T47D (cell line): ENCODE data around the gene HOXB7.

Experiments used
- DNase-seq, 2 experiments: peaks; one replicate each; pipeline versions ENCODE4 v3.0.0 to v3.0.0-alpha.2; 2011 to 2012; ENCODE audit warnings: low read depth in 1 of 2, low spot score in 1 of 2
- JUND ChIP-seq: IDR thresholded peaks from 2 replicates; pipeline ENCODE4 v1.6.1; 2012; ENCODE audit warnings: low read depth
- in situ Hi-C: cut with HindIII; loops from 2 replicates; pipeline ENCODE4 v1.10.0; 2016; ENCODE audit warnings: low sequenced_read_pairs, low pct_unique_long_range_greater_than_20kb

The HOXB7 gene

DNA sequence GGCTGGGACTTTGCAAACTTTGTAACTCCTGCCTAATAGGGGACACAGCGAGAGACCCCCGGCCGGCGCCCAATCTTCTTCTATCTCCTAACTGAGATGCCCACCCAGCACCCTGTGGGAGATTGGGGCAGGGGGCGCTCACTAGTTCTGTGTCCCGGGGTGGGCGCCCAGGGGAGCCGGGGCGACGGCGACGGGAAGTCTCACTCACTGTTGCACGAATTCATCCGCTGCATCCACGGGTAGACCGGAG lies 13.4 kb downstream of the HOXB7 start:
- DNase-seq = no peak
- no peak for TF ChIP-seq JUND
- in situ Hi-C loops = no loop called here

DNA sequence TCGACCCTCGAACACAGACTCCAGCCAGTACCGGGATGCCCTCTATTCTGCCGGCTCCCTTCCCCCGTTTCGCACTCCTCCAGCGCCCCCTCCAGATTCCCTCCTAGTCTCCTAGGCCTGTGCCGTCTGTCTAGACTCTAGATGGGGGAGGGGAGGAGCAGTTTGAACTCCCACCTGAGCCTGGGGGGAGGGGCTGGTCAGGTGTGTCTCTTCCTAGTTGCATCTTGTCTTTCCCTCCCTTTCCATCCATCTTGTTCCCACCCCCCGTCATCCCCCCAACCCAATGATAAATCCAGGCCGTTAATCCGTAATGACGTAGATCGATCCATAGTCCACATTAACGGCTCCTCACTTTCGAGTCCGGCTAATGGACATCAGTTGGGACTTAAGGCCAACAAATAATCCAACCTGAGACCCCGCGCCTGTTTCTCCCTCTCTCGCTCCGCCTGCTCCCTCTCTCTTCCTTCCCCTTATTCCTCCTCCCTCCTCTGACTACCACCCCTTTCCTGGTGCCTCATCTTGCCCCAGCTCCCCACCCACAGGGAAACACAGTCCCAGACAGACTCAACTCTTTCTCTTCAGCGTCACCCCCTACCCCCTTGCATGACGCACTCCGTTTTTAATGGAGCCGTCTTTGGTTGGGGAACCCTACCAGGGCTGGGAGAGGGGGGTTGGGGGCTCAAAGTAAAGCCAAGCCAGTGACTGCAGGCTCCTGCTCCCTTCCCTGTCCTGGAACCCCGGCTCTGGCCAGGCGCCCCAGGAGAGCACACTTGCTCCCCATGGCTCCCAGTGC lies 13.9 kb downstream of the HOXB7 start:
- no peak for TF ChIP-seq JUND
- no peak for DNase-seq
- in situ Hi-C loops = no loop called here

DNA sequence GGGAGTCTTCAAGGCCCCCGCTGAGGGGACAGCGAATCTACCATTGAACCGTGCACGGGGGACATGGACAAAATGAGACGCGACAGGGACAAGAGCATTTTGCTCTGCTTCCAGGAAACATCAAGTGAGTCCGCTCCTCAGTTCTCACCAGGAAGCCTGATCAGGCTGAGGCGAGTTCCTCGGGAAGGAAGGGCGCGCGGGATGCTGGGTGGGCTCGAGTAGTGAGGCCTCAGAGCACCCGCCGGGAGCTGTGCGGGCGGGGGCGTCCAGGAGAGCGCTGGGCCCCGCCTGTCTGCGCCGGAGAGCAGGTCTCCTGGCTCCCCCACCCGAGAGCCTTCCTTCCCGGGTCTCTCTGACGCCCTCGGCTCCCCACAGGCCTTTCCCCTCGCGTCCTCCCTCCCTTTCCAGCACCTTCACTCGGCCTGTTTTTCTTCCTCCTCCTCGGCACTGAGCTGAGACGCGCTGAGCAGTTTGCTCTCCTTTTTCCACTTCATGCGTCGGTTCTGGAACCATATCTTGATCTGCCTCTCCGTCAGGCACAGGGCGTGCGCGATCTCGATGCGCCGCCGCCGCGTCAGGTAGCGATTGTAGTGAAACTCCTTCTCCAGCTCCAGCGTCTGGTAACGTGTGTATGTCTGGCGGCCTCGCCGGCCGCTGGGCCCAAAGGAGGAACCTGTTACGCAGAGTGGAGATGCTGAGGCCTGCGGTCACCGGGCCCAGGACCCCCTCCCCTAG lies 14.7 kb downstream of the HOXB7 start:
- DNase-seq = no peak
- in situ Hi-C loops = no loop called here
- no peak for TF ChIP-seq JUND

DNA sequence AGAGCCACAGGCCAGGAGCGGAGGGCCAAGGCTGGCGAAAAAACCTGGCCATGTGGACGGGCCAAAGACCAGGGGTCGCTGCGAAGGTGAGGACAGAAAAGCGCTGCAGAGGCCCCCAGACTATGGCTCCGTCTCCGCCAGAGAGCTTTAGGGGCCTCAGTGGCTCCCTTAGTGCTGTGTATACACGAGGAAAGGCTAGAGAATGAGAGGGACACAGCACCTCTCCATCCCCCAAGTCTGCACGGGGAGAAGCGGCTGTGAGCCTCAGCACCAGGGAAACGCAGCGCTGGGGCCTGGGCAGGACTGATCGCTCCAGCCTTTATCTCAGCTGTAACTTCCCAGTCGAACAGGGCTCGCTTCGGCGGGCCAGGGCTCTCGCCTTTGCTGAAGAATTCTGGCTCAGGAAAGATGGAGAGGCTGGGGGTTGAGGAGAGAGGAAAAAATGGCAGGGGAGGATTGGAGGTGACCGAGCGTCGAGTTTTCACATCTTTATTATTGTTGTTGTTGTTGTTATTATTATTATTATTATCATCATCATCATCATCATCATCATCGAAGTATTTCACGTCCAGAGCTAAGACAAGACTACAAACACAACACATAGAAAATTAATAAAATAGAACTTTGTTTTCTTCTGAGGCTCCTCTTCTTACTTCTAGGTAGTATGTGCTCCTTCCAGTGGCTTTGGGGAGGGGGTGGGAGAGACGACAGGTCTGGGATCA lies 15.4 kb downstream of the HOXB7 start:
- no peak for TF ChIP-seq JUND
- DNase-seq = no peak
- in situ Hi-C loops = no loop called here

DNA sequence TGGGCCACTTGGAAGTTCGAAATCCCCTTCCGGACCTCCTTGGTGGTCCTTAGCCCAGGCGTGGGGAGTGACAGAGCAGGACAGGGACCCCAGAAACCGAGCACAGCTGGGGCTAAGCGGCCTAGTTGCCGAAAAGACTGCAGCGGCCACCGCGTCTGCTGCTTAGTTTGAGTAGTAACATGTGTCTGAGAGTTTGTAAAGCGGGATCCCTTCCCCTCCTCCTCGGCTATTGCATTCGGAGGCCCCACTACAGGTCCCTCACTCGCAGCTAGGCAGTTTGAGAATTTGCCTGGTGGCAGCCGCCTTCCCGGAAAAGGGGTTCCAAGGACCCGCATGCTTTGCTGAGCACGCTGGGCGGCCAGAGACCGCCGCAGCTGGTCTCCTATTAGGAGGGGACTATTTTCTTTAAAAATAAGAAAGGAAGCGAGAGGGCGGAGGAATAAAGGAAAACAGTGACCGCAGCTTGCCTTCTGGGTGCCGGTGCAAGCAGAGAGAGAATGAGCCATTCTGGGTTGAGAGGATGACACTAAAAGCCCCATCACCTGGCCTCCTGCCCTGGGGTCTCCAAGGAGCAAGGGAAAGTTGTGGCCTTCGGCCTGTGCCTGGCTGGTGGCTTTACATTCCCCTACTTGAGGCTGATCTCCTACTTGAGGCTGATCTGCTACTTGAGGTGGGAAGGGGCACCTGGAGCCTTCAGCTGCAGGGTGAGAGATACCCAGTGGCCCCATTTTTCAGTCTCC lies 16.1 kb downstream of the HOXB7 start:
- DNase-seq = no peak
- no peak for TF ChIP-seq JUND
- in situ Hi-C loops = no loop called here

DNA sequence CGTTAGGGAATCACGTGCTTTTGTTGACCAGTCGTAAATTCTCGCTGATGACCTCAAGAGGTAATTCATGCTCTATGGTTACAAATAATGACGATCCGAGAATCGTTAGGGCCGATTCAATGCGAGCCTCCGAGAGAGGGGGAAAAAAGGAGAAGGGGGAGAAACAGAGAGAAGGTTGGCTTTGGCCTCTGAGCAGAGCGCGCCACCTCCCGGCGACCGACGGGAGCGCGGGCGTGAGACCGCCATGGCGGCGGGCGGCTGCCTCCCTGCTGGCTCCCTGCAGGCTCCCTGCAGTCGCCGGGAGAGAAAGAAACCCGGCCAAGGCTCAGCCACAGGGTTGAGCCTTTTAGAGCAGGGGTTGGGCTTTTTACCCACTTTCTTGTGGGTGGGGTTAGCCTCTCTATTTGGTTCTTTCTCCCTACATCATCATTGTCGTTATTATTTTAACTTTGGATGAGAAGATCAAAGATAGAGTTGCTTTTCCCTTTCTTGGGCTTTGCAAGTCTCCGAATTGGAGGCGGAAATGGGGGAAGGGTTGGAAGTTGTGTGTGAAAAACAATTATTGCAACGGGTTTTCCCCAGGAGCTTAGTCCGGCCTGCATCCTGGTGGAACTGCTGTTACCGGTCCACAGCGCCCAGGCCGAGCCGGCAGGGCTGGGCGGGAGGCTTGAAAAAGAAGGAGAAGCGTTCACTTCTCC lies 16.8 kb downstream of the HOXB7 start:
- in situ Hi-C loops = no loop called here
- peak; percentile 85 to 96 for DNase-seq
- TF ChIP-seq JUND = no peak

DNA sequence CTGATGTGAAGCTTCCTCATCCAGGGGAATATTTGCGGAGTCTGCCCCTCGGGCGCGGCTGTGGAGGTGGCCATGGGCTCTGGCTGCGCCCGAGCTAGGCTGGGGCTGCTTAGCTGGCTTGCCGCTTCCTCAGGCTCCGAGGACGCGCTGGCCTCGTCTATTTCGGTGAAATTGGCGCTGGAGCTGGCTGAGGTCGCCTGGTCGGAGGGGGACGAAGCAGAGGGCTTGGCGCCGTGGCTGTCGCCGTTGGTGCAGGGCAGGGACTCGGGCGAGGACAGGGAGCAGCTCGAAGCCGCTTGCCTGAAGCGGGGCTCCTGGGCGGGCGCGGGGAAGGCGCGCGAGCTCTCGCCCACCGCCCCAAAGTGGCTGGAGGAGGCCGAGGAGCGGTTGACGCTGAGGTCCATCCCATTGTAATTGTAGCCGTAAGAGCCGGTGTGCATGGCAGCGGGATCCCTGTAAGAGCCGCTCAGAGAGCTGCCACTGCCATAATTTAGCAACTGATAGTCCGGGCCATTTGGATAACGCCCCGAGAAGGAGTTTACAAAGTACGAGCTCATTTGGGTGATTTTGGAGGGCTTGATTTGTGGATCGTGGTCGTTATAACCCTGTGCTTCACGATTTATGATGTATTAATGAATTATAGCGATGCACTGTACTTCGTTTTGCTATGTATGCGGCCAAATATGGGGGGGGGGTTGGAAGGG lies 17.5 kb downstream of the HOXB7 start, which contains the start of gene HOXB5:
Gene HOXB5 (minus strand): TSS at position 654 of the 704 bp plus-strand sequence. CDS start 97 bp downstream, at position 557.
- in situ Hi-C loops = no loop called here
- peak in 1 of 2 experiments; percentile 47 for DNase-seq
- no peak for TF ChIP-seq JUND

DNA sequence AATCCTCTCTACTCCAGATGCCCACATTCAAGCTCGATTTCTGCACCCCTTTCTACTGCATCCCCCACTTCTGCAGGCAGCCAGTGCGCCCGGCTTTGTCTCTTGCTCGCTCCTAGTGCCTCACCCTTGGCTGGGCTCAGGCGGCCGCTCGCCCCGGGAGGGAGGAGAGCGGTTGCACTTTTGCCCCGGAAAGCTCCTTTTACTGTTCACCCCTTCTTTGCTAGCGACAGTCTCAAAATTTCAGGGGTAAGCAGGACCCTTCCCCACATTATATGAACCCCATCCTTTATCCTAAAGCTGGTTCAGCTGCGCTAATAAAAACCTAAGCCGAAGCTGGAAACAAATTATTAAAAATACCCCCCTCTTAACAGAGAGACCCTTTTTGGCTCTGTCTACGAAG lies 18.2 kb downstream of the HOXB7 start:
- TF ChIP-seq JUND = no peak
- in situ Hi-C loops = no loop called here
- no peak for DNase-seq

DNA sequence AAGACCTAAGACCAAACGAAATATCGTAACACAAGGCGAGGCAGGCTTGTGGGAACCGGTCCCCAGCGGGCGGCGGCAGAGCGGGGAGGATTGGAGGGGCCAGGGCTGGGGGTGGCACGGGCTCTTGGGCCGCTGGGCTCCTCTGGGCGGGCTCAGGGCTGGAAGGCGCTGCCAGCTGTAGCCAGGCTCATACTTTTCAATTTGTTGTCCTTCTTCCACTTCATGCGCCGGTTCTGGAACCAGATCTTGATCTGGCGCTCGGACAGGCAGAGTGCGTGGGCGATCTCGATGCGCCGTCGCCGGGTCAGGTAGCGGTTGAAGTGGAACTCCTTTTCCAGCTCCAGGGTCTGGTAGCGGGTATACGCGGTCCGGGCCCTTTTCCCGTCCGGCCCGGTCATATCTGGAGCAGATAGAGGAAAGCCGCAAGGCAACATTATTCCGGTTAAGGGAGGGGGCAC lies 18.7 kb downstream of the HOXB7 start:
- DNase-seq = no peak
- in situ Hi-C loops = no loop called here
- TF ChIP-seq JUND = no peak

DNA sequence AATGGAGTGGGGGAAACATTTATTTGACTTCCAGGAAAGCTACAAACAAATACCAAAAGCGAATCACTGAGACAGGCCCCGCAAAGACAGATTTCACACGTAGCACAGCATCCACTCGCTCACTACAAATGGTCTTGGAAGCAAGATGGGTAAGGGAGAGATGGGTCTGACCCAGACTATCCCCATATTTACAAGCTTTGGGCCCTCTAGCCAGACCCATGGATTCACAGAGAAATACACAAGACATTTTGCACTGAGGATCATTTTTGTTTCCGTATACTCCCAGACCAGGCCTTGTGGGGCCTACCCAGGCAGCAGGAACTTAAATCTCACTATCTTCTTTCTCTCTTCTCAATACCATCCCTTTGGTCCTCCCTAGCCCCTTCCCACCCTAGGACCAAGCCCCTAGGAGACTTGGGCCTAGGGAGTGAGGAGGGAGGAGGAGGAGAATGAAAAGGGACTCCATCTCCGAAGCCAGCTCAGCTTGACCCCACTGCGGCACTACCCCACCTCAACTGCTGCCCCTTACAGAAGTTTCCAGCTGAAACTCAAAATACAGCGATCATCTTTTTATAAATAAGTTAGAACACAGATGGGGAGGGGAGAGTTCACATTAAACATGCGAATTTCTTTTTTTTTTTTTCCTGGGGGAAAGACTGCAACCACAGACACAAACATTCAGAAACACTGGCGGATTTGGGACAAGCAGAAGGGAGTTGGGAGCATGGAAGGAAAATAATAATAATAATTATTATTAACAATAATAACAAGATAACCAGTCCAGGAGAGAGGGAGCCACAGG lies 19.4 kb downstream of the HOXB7 start:
- in situ Hi-C loops = no loop called here
- DNase-seq = no peak
- TF ChIP-seq JUND = no peak
